Measurements from ENCODE around the gene C1QTNF9.

GRCh38 chr13:24328145-24328544 is 18.8 kb downstream of the C1QTNF9 start:
- TF ChIP-seq, protein P1, sequence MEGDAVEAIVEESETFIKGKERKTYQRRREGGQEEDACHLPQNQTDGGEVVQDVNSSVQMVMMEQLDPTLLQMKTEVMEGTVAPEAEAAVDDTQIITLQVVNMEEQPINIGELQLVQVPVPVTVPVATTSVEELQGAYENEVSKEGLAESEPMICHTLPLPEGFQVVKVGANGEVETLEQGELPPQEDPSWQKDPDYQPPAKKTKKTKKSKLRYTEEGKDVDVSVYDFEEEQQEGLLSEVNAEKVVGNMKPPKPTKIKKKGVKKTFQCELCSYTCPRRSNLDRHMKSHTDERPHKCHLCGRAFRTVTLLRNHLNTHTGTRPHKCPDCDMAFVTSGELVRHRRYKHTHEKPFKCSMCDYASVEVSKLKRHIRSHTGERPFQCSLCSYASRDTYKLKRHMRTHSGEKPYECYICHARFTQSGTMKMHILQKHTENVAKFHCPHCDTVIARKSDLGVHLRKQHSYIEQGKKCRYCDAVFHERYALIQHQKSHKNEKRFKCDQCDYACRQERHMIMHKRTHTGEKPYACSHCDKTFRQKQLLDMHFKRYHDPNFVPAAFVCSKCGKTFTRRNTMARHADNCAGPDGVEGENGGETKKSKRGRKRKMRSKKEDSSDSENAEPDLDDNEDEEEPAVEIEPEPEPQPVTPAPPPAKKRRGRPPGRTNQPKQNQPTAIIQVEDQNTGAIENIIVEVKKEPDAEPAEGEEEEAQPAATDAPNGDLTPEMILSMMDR (IDR thresholded peaks at IDR 0.05) = no peak
- no peak for TF ChIP-seq POLR2A (IDR thresholded peaks at IDR 0.05)
